Measurements from ENCODE around the gene BPI. TPM values are rescaled to one million over a fixed set of nuclear protein-coding genes. Genes with fewer than 3 reads are reported as not detected.

BPI gene
- total RNA-seq, 1 experiment from 2014 or later = not detected

- no peak overlapping the region for H4K8ac ChIP-seq (replicated peaks; ENCODE audit: insufficient read length, low read depth, low read length)
- H2BK15ac ChIP-seq (ENCODE audit: low read depth, low read length) = no peak overlapping the region
- no peak overlapping the region for H3K23ac ChIP-seq (ENCODE audit: insufficient read length, low read depth, low read length)
- no peak overlapping the region for H4K5ac ChIP-seq (ENCODE audit: insufficient read length, low read depth, low read length)
- no peak overlapping the region for H3K14ac ChIP-seq (ENCODE audit: insufficient read depth, low read length)
- no peak overlapping the region for H2BK12ac ChIP-seq (ENCODE audit: insufficient read length, low read depth, low read length)
- WGBS (ENCODE audit: extremely low coverage, insufficient read length, low lambda C conversion rate) = no CpG with 5 or more reads among the region's 2 CpGs
- no peak for DNase-seq
- no peak overlapping the region for H2BK20ac ChIP-seq (ENCODE audit: low read depth, low read length, poor library complexity, severe bottlenecking)
- H3K23me2 ChIP-seq (ENCODE audit: insufficient read length, low read depth, low read length, poor library complexity, severe bottlenecking) = peaks cover 4% of the 10 kb centered on the region
- H3K4me2 ChIP-seq (ENCODE audit: insufficient read depth, insufficient read length, low read length) = no peak overlapping the region
- Mint-ChIP-seq H3K9me3 (no peaks in the 10 kb centered on the region; a peak in 1 of 5 replicates), H3K4me3 (no peak overlapping the region), H3K36me3 (ENCODE audit: insufficient read depth in 1 of 3, low read depth in 3 of 3) (no peaks in the 10 kb centered on the region), H3K27me3 (ENCODE audit: low read depth) (peaks cover 31% of the 10 kb centered on the region), H3K4me1 (peaks cover 15 to 29% of the 10 kb centered on the region in 2 experiments), H3K27ac (no peak overlapping the region)
- no peak overlapping the region for H2BK120ac ChIP-seq (ENCODE audit: low read depth, low read length, poor library complexity, severe bottlenecking)
- peaks cover 7% of the 10 kb centered on the region for H3K4me1 ChIP-seq (ENCODE audit: insufficient read depth, low read length)
- H4K20me1 ChIP-seq (ENCODE audit: control insufficient read depth, insufficient read depth, insufficient read length) = no peaks in the 10 kb centered on the region
- no peaks in the 10 kb centered on the region for H3K79me2 ChIP-seq (ENCODE audit: insufficient read depth, low read length)
- no peaks in the 10 kb centered on the region for H3K79me1 ChIP-seq (ENCODE audit: insufficient read depth, low read depth, low read length, poor library complexity, severe bottlenecking)
- no peak overlapping the region for H2AFZ ChIP-seq (ENCODE audit: low read length)
- no peak overlapping the region for H3K4ac ChIP-seq (ENCODE audit: low read depth, low read length)
- H3K18ac ChIP-seq (ENCODE audit: insufficient read length, low read depth, low read length) = no peak overlapping the region
- no peak overlapping the region for H2BK5ac ChIP-seq (ENCODE audit: insufficient read length, low read length)
- no peak for TF ChIP-seq CTCF (conservative IDR thresholded peaks at IDR 0.05)
- no peak overlapping the region for H3T11ph ChIP-seq (ENCODE audit: low read length)
- no peak overlapping the region for H3K27ac ChIP-seq (ENCODE audit: insufficient read length, low read depth, low read length)
- no peak overlapping the region for H4K91ac ChIP-seq (ENCODE audit: insufficient read length, low read depth, low read length)
- H3K9ac ChIP-seq (ENCODE audit: extremely low read depth, insufficient read length, low read length) = no peak overlapping the region
- H2AK5ac ChIP-seq (ENCODE audit: insufficient read length, low read length) = no peak overlapping the region
- no peaks in the 10 kb centered on the region for H3K9me3 ChIP-seq (ENCODE audit: control insufficient read depth, low read depth, low read length)
- H3K27me3 ChIP-seq (ENCODE audit: insufficient read depth, low read length) = no peaks in the 10 kb centered on the region; the same call in 1 of the 2 replicates
- H3K56ac ChIP-seq (ENCODE audit: insufficient read length, low read depth, low read length) = no peak overlapping the region
Measured at GRCh38 chr20:38256966-38257365, 47.0 kb upstream of the BPI start.
